K562 (cell line): Measurements from ENCODE around the gene PCDH9. TPM values are rescaled to one million over a fixed set of nuclear protein-coding genes. Genes with fewer than 3 reads are reported as not detected.

ENCODE experiments used
- ATAC-seq: fragments of 200-7000 bp; cut with Tn5 transposase; 3 replicates; pipeline ENCODE4 v1.9.1; 2020; ENCODE audit warnings: moderate library complexity
- BruUV-seq: library from RNA; stranded (reverse); fragments of 400-500 nt; replicated peaks from 2 replicates; lab custom pipeline; 2021; lab: Mats Ljungman, UMichigan
- CTCF ChIA-PET: fragments of 300-600 bp; formaldehyde crosslinking; extraction: SDS; loops from one replicate; lab custom pipeline; 2021; ENCODE audit warnings: low intra/inter-chr PET ratio; lab: Yijun Ruan, JAX
- POLR2A ChIA-PET: fragments of 300-600, 350-650 bp; sonication (Branson Sonifier 250); formaldehyde crosslinking; extraction: SDS; loops from one replicate; lab custom pipeline; 2021; ENCODE audit warnings: antibody characterized with exemption, inconsistent platforms; lab: Yijun Ruan, JAX
- DNase-seq, 4 experiments: peaks; one replicate each; pipeline versions ENCODE4 v3.0.0 to v3.0.0-alpha.2; 2011 to 2018; ENCODE audit warnings: low spot score in 3 of 4, mixed read lengths in 3 of 4; ENCODE audit errors: extremely low read depth in 1 of 4
- FAIRE-seq: peaks from 2 replicates; lab custom pipeline; 2011; peaks lifted over from hg19 to GRCh38; lab: Jason Lieb, UNC
- H2AFZ ChIP-seq: 2 replicates; pipeline ENCODE4 v1.6.0; 2011; ENCODE audit warnings: low read depth, low read length, control low read depth, inconsistent platforms
- H3K27ac ChIP-seq: fragments of 200-600 bp; 3 replicates; pipeline ENCODE4 v1.8.0; 2011; ENCODE audit warnings: low read depth, mild to moderate bottlenecking, control low read depth, inconsistent platforms, low read length, moderate library complexity, mixed read lengths; ENCODE audit errors: extremely low read depth
- H3K27me3 ChIP-seq, 2 experiments: fragments of 300-600 bp in 1 of 2; 2 replicates in 1 of 2; 3 replicates in 1 of 2; pipeline versions ENCODE4 v1.6.0 to v1.8.0; 2011; ENCODE audit warnings: inconsistent platforms in 2 of 2, low read length in 2 of 2, mild to moderate bottlenecking in 1 of 2, mixed read lengths in 1 of 2, moderate library complexity in 1 of 2; ENCODE audit not compliant: control insufficient read depth in 2 of 2, insufficient read depth in 2 of 2
- H3K36me3 ChIP-seq: fragments of 300-600 bp; 3 replicates; pipeline ENCODE4 v1.8.0; 2011; ENCODE audit warnings: mild to moderate bottlenecking, low read length, inconsistent platforms; ENCODE audit not compliant: control insufficient read depth, insufficient read depth
- H3K4me1 ChIP-seq, 2 experiments: fragments of 200-600 bp in 1 of 2; replicated peaks in 1 of 2; 2 replicates in 1 of 2; 3 replicates in 1 of 2; pipeline versions ENCODE4 v1.5.1 to v1.8.0; 2011; ENCODE audit warnings: inconsistent platforms in 2 of 2, low read length in 2 of 2, mild to moderate bottlenecking in 1 of 2, mixed read lengths in 1 of 2, moderate library complexity in 1 of 2; ENCODE audit not compliant: control insufficient read depth in 2 of 2, insufficient read depth in 2 of 2
- H3K4me2 ChIP-seq: 2 replicates; pipeline ENCODE4 v1.6.1; 2011; ENCODE audit warnings: low read length, control low read depth, inconsistent platforms, mixed read lengths; ENCODE audit not compliant: insufficient read depth
- H3K4me3 ChIP-seq: fragments of 200-600 bp; sonication (generic), shearing (Covaris generic); 2 replicates; pipeline ENCODE4 v1.5.1; 2016; ENCODE audit warnings: control low read depth, inconsistent platforms
- H3K79me2 ChIP-seq: fragments of 200-600 bp; 3 replicates; pipeline ENCODE4 v1.8.0; 2011; ENCODE audit warnings: low read length, inconsistent platforms; ENCODE audit not compliant: control insufficient read depth, insufficient read depth
- H3K9ac ChIP-seq, 2 experiments: 2 replicates each; pipeline versions ENCODE4 v1.6.0 to v1.6.1; 2011; ENCODE audit warnings: low read depth in 2 of 2, low read length in 2 of 2, control low read depth in 1 of 2, inconsistent platforms in 1 of 2, mild to moderate bottlenecking in 1 of 2, mixed read lengths in 1 of 2; ENCODE audit not compliant: insufficient read depth in 1 of 2
- H3K9me1 ChIP-seq: one replicate; pipeline ENCODE4 v1.6.0; 2011; ENCODE audit warnings: inconsistent platforms, mild to moderate bottlenecking, low read length, moderate library complexity; ENCODE audit not compliant: control insufficient read depth, insufficient read depth
- H3K9me3 ChIP-seq: replicated peaks from 2 replicates; pipeline ENCODE4 v1.5.1; 2011; ENCODE audit warnings: low read depth, low read length, inconsistent platforms; ENCODE audit not compliant: control insufficient read depth, insufficient read depth
- H4K20me1 ChIP-seq: replicated peaks from 2 replicates; pipeline ENCODE4 v1.6.1; 2011; ENCODE audit warnings: low read length, inconsistent platforms, mixed read lengths; ENCODE audit not compliant: control insufficient read depth, insufficient read depth
- C11orf30 ChIP-seq: fragments of 450-650 bp; IDR thresholded peaks from 2 replicates; pipeline ENCODE4 v1.6.1; 2016; ENCODE audit warnings: low read depth, mild to moderate bottlenecking
- COPS2 ChIP-seq: fragments of 450-650 bp; conservative IDR thresholded peaks from 2 replicates; pipeline ENCODE4 v1.6.1; 2016; ENCODE audit warnings: mild to moderate bottlenecking, moderate library complexity
- CSDE1 ChIP-seq, 2 experiments: fragments of 450-650 bp; IDR thresholded peaks; 2 replicates each; pipeline ENCODE4 v1.6.1; 2016; ENCODE audit warnings: mild to moderate bottlenecking in 1 of 2
- ETS2 ChIP-seq: IDR thresholded peaks from 2 replicates; pipeline ENCODE4 v1.6.1; 2016; ENCODE audit warnings: borderline replicate concordance, missing genetic modification characterization, mild to moderate bottlenecking, moderate library complexity, missing compliant biosample characterization; ENCODE audit not compliant: poor library complexity, severe bottlenecking
- MTF1 ChIP-seq: fragments of 250-450 bp; sonication (Bioruptor Pico); IDR thresholded peaks from 2 replicates; pipeline ENCODE4 v1.9.0; 2021; ENCODE audit warnings: moderate library complexity, mild to moderate bottlenecking, inconsistent platforms, borderline replicate concordance
- NCOA6 ChIP-seq: fragments of 450-650 bp; IDR thresholded peaks from 2 replicates; pipeline ENCODE4 v1.6.1; 2017; ENCODE audit warnings: mild to moderate bottlenecking
- NFRKB ChIP-seq: fragments of 450-650 bp; IDR thresholded peaks from 2 replicates; pipeline ENCODE4 v1.6.1; 2016; ENCODE audit warnings: low read depth
- POLR3G ChIP-seq: IDR thresholded peaks from 2 replicates; pipeline ENCODE4 v1.6.1; 2011; ENCODE audit not compliant: insufficient read length, insufficient replicate concordance; ENCODE audit errors: extremely low read depth
- REST ChIP-seq, 2 experiments: fragments of 450-650 bp; formaldehyde crosslinking in 1 of 2; IDR thresholded peaks; 2 replicates each; pipeline versions ENCODE4 v1.4.0 to v1.6.1; 2014 to 2020; ENCODE audit warnings: mild to moderate bottlenecking in 2 of 2, borderline replicate concordance in 1 of 2, low read depth in 1 of 2
- SETDB1 ChIP-seq: IDR thresholded peaks from one replicate; pipeline ENCODE4 v1.6.1; 2012; ENCODE audit warnings: low read length, control low read depth, inconsistent platforms
- ZBTB1 ChIP-seq: sonication (generic); formaldehyde crosslinking; IDR thresholded peaks from 2 replicates; pipeline ENCODE4 v1.8.1; 2023; ENCODE audit warnings: missing genetic modification reagents, low read depth, mild to moderate bottlenecking, borderline replicate concordance
- ZBTB7A ChIP-seq: IDR thresholded peaks from 2 replicates; pipeline ENCODE4 v1.6.1; 2011; ENCODE audit warnings: low read depth, mild to moderate bottlenecking, low read length, moderate library complexity, borderline replicate concordance; ENCODE audit not compliant: control insufficient read depth
- ZNF282 ChIP-seq: sonication (generic); formaldehyde crosslinking; IDR thresholded peaks from 2 replicates; pipeline ENCODE4 v1.8.1; 2023; ENCODE audit warnings: missing genetic modification reagents
- ZNF316 ChIP-seq: fragments of 450-650 bp; IDR thresholded peaks from 2 replicates; pipeline ENCODE4 v1.6.1; 2016
- ZNF740 ChIP-seq, 3 experiments: fragments of 200-800 bp in 1 of 3; sonication (Bioruptor generic) in 1 of 3; sonication (generic) in 1 of 3; formaldehyde crosslinking in 1 of 3; IDR thresholded peaks; 2 replicates each; pipeline versions ENCODE4 v1.6.1 to v1.8.0; 2016 to 2022; ENCODE audit warnings: mild to moderate bottlenecking in 2 of 3, missing compliant biosample characterization in 2 of 3, missing genetic modification characterization in 2 of 3, missing genetic modification reagents in 1 of 3
- in situ Hi-C: fragments of 300-500 bp; cut with MboI; formaldehyde crosslinking; loops from 4 replicates; pipeline ENCODE4 v1.15.0; 2018; ENCODE audit warnings: inconsistent platforms, mixed read lengths
- intact Hi-C: fragments of 100-400 bp; cut with micrococcal nuclease; formaldehyde crosslinking; loops from 2 replicates; pipeline ENCODE4 v1.14.2; 2022
- polyA plus RNA-seq, 8 experiments: library from polyadenylated mRNA; depleted of rRNA in 4 of 8; stranded (reverse) in 5 of 8; unstranded in 3 of 8; fragments of >200 nt; fragmentation: Nextera tagmentation in 2 of 8; fragmentation: Illumina TruSeq in 1 of 8; extraction: Ambion mirVana in 2 of 8; extraction: Trizol in 1 of 8; gene quantifications; 2 replicates each; pipeline versions ENCODE4 v1.2.1 to v1.2.3, GENCODE V29; 2011 to 2014; ENCODE audit warnings: inconsistent platforms in 1 of 8, missing spikeins in 1 of 8
- total RNA-seq, 7 experiments: library from RNA; depleted of rRNA in 6 of 7; stranded (reverse); fragments of >200 nt in 6 of 7; fragmentation: Illumina TruSeq in 2 of 7; extraction: Trizol in 2 of 7; gene quantifications; 2 replicates each; pipeline versions ENCODE4 v1.2.1 to v1.2.3, GENCODE V29; 2011 to 2021; ENCODE audit warnings: low replicate concordance in 1 of 7

Gene PCDH9
- total and polyA plus RNA-seq, 9 of the 15 experiments (the other 6 are each of a cell fraction or from before 2014, with no cell fraction given) = 1.1 to 6.7 (median 4.9) TPM

- POLR2A ChIA-PET = no interaction called here
- no peaks in the 10 kb centered on the region for H4K20me1 ChIP-seq
- H2AFZ ChIP-seq = no peak overlapping the region
- H3K79me2 ChIP-seq = no peaks in the 10 kb centered on the region
- intact Hi-C loops = no loop called here
- H3K27ac ChIP-seq = no peak overlapping the region
- CTCF ChIA-PET = no interaction called here
- no peak overlapping the region for H3K9ac ChIP-seq
- in situ Hi-C loops = no loop called here
- ATAC-seq = no peak
- no peak overlapping the region for H3K4me3 ChIP-seq
- H3K4me1 ChIP-seq = no peaks in the 10 kb centered on the region
- BruUV-seq = no TSS peak
- no peak for DNase-seq
- H3K4me2 ChIP-seq = no peak overlapping the region
- H3K27me3 ChIP-seq = no peaks in the 10 kb centered on the region
- no peak for FAIRE-seq
- no peaks in the 10 kb centered on the region for H3K9me1 ChIP-seq
- H3K36me3 ChIP-seq = no peaks in the 10 kb centered on the region
- no peaks in the 10 kb centered on the region for H3K9me3 ChIP-seq
- TF ChIP-seq ZNF740 (CRISPR knock-in tag; IDR thresholded peaks at IDR 0.05) (no peak), ZNF740 (tag; IDR thresholded peaks at IDR 0.05) (no peak), NFRKB (no peak), C11orf30 (peak; percentile 43; the same call in 1 of the 2 replicates), ZNF282 (CRISPR knock-in tag) (no peak), COPS2 (no peak), REST (IDR thresholded peaks at IDR 0.05; ENCODE audit: borderline replicate concordance) (no peak), REST (CRISPR knock-in tag; IDR thresholded peaks at IDR 0.05; ENCODE audit: low read depth) (no peak), NCOA6 (no peak), ZBTB7A (no peak), CSDE1 (IDR thresholded peaks at IDR 0.05) (no peak), ZNF316 (peak; percentile 78), MTF1 (CRISPR knock-in tag) (no peak), ETS2 (no peak), POLR3G (no peak), SETDB1 (no peak), ZBTB1 (no peak)
Measured at GRCh38 chr13:66296328-66296727, 933.8 kb downstream of the PCDH9 start.
